HG02610 (cell line): ENCODE results near the gene DLGAP4.

ENCODE experiments used
- ATAC-seq: cut with Tn5 transposase; IDR thresholded peaks from one replicate; pipeline ENCODE4 v1.9.1; 2021; ENCODE audit warnings: mild to moderate bottlenecking, moderate library complexity; ENCODE audit not compliant: unreplicated experiment

DLGAP4 gene, protein sequence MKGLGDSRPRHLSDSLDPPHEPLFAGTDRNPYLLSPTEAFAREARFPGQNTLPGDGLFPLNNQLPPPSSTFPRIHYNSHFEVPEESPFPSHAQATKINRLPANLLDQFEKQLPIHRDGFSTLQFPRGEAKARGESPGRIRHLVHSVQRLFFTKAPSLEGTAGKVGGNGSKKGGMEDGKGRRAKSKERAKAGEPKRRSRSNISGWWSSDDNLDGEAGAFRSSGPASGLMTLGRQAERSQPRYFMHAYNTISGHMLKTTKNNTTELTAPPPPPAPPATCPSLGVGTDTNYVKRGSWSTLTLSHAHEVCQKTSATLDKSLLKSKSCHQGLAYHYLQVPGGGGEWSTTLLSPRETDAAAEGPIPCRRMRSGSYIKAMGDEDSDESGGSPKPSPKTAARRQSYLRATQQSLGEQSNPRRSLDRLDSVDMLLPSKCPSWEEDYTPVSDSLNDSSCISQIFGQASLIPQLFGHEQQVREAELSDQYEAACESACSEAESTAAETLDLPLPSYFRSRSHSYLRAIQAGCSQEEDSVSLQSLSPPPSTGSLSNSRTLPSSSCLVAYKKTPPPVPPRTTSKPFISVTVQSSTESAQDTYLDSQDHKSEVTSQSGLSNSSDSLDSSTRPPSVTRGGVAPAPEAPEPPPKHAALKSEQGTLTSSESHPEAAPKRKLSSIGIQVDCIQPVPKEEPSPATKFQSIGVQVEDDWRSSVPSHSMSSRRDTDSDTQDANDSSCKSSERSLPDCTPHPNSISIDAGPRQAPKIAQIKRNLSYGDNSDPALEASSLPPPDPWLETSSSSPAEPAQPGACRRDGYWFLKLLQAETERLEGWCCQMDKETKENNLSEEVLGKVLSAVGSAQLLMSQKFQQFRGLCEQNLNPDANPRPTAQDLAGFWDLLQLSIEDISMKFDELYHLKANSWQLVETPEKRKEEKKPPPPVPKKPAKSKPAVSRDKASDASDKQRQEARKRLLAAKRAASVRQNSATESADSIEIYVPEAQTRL

DNA sequence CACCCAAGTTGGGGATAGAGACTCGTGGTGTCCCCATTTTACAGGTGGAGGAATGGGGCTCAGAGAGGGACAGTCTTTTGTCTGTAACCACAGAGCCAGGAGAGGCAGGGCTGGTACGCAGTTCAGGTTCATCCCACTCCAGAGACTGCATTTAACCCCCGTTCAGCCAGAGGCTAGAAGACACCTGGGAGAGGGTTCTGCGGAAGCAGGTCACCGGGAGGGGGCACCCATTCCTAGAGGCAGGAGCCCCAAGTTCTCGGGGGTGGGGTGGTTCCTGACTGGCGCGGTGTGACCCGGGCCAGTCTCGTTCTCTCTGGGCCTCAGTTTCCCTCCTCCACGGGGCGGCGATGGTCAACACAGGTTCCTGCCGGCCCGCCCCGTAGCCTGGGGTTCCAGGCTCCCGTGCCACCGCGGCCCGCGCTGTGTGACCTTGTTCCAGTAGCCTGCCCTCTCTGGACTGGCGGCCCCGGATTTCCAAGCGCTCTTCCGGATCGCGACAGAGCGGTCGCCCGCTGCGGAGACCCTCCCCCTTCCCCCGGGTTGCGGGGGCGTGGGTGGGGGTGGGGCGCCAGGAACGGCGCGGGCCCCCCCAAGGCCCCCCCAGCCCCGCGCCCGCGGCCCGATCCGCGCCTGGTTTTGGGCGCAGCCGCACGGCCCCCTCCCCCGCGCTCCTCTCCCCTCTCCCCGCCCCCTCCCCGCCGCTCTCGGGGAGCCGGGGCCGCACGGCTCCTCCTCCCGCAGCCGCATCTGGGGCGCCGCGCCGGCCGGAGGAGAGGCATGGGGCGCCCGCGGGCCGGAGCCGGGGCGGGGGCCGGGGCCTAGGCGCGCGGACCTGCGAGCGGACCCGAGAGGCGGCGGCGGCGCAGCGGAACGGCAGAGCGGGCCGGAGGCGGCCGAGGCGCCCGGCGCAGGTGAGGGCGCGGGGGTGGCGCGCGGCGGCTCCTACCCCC, at the start of gene DLGAP4:
Gene DLGAP4, plus strand, starts transcription at position 738 of the 950 bp plus-strand sequence. CDS start 125,379 bp downstream, outside the sequence.
- no peak for ATAC-seq

DNA sequence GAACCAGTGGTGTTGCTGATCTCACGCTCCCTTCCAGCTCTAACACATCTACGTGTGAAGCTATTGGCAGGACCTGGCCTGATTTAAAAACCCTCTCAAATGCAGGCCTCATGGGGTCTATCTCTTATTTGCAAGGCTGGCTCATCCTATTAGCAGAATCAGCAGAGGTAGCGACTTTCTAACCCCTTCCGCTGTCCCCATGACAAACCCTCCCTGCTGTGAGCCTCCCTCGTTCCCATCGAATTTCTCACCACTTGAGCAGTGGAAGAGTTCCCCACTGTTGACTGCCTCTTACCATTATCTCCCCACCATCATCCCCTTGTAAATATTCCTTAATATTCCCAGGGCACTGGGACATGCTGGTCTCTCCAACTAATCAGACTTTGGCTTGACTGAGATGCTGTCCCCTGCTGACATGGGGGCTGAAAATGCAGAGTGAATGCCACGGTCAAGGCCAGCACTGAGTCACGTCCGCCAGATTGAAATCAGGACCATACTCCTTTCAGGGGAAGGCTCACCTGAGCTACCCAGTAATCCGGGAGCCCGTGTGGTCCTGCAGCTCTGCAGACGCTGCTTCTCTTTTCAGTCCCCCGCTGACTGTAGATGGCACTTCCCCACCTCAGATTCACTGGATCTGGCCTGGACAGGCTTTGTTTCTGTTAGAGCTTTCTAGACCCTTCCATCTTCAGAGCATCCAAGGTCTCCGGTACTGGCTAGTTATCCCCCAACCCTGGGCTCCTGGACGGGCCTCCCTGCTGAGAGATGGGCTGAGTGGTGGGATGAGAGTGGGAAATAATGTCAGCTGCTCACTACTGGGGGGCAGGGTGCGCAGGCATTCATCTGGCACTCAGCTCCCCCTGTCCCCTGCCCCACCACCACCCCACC, 46.7 kb upstream of the DLGAP4 start:
- no peak for ATAC-seq

DNA sequence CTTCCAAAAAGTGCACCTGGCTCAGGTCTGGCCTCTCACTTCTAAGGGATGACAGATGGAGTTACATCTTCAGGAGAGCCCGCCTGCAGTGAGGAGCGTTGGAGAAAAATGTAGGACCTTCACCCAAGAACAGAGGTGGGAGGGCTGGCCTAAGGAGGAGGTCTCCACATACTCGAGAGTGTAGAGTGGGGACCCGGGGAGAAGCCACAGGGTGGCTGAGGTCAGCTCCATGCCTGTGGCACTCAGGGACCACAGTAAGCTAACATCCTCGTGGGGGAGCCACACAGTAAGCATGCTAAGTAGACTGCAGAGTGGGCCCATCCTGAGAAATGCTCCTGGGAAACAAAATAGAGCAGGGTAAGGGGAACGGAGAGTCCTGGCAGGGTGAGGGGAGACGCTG, 45.8 kb upstream of the DLGAP4 start:
- ATAC-seq: no peak

DNA sequence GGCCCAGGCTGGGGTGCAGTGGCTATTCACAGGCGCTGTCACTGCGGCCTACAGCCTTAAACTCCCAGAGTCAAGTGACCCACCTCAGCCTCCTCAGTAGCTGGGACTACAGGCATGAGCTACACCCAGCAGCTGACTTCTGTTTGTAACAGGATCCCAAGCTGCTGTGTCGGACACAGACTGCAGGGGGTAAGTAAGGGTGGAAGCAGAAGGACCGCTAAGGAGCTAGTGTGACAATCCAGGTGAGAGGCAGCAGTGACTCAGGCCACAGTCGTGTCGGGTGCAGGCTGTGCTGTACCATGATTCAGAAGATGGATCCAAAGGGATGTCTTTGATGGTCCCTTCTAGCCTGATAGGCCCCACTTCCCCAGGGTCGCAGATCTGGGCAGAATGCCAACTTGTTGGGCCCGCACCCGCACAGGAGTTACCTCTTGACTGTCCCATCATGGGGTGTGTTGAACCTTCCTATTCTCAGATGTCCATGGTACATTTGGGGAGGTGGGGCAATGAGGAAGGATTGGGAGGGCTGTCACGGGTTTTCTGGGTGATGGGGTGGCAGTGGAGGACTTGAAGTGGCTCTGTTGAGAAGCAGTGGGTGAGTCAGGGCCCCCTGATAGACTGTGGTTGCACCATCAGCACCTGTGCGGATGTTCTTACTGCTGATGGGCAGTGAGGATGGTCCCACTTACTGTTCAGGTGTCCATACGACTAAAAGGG, 44.6 kb upstream of the DLGAP4 start:
- no peak for ATAC-seq

DNA sequence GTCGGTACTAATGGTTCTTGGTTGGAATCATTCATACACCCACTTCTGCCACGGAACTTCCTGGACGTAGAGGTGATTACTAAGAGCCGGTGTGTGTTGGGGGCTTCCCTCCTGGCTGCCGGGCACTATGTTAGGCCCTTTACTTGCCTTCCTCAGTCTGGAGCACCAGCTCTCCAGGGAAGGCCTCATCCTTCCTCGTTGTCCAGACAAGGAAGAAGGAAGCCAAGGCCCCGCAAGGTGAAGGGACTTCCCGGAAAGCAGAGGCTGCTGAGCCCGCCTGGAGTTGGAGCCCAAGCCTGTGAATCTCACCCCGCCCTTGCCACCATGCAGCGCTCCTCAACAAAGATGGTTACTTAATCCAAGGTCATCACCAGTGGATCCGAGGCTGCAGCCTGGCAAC, 43.7 kb upstream of the DLGAP4 start:
- no peak for ATAC-seq

DNA sequence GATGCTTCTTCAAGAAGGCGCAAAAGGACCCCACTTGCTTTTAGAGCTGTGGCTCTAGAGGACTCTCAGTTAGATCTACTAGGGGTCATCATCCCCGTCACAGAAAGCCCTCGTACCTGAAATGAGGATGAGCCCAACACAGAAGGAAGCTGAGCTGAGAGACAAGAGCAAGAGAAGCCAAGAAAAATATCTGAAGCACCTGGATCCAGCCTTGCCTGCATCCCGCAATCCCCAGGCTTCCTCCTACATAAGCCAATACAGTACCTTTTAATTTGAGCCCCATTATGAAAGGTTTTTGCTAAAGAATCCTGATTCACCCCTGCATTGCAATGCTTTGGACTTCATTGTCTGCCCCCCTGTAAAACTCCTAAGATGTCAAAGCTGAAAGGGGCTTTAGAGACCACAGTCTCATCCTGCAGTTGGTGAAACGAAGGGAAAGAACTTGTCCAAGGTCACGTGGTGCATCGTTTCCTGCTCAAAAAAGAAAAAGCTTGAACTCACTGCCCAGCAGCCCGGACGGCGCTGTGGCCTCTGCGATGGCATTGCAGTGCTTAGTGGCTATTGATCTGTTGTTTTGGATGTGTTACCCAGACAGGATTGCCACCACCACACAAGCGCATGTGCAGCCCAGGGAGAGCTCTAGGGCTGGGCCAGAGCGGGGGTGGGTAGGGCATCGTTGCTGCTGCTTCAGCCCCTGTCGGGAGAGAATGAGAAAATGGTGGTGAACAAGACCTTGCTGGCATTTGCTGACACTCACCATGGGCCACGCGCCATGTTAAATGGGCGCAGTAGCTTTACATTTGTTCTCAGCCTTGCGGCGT, 41.5 kb upstream of the DLGAP4 start:
- no peak for ATAC-seq

DNA sequence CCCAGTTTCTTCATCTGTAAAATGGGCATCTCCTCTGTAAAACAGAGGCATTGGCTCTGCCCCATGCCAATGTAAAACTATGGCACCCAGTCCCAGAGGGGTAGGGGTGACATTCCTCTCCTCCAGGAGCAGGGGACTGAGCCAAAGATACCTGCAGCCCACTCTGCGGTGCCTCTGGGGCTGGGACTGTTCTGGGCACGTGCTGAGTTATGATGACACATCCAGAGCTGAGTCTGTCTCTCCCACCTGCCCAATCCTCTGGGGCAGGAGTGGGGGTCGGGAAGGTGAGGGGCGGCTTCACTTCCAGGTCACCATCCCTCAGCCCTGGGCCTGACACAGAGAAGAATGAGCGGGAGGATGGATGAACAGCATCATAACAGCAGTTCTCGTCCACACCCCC, 40.0 kb upstream of the DLGAP4 start:
- ATAC-seq: no peak

DNA sequence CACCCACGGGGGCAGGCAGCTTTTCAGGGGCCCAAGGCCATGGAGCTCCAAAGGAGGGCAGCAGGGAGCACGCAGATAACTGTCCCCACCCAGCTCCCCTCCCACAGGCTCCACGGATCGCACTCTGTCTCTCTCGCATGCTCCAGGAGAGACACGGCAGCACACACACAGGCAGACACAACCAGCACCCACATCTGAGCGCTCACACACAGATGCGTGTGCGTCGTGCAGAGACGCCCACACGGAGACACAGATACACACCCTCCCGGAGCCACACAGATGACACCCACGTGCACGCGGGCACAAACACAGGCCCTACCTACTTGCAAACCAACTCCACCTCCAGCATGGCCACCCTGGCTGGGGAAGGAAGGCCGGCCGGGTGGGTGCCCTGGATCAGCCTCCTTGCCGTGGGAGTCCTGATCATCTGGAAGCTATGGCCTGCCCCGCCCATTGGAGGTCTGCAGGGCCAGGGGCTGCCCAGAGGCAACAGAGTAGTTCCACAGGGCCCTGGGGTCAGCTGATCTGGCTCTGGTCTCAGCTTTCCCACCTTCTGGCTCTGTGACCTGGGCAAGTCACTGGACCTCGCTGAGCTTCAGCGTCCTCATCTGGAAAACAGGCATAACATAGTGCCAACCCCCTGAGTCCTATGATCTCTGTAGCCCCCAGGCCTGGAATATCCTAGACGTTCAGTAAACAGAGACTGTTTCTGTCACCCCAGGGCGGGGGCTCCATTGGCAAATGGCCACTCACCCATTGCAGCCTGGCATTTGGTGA, 38.3 kb upstream of the DLGAP4 start:
- no peak for ATAC-seq

DNA sequence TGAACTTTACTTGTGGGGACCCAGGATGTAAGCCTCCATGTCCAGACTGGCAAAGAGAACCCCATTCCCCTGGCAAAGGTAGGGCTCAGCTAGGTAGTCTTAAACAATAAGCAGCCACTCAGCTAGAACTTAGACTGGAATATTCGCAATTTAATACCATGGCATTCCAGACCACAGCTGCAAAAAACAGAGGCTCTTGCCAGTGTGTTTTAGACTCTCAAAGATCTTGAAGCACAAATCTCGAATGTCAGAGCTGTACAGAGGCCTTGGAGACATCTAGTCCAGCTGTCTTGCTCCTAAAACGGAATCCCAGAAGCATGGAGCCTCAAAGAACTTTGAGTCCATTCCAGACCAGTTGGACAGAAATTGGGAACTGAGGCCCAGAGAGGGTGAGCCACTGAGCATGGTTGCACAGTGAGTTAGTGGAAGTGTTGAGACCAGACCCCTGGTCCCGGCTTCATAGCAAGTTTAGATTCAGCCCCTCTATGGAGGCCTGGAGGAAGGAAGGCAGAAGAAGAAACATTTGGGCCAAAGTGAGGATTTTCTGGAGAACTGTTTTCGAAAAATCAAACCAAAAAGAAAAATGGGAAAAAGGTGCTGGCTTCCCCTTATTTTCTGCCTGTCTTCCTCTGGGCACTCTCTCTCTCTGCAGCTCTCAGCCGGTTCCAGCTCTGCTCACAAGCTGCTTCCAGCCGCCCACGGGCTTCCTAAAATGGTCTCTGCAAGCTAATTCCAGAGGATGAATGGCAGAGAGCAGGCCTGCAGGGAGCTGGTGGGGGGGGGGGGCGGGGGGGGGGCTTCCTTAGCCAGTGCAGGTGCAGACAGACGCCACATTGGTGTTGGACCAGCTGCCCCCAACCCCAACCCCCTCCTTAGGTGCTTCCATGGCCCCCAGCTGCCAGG, 37.4 kb upstream of the DLGAP4 start:
- ATAC-seq: no peak

DNA sequence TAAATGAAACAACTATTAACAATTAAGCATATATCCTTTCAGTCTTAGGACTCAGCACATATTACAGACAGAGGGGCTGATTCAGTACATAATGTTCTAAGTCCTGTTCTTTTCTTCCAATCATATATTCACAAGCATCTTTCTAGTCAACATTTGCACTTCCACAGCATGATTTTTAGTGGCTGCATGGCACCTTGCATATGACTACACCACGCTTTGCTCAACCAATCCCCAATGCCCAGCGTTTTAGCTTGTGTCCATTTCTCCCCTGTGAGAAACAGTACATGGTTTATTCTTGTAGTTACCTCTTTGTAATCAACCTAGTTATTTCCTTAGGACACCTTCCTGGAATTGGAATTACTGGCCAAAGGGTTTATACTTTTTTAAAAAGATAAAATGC, 36.6 kb upstream of the DLGAP4 start:
- ATAC-seq: no peak

DNA sequence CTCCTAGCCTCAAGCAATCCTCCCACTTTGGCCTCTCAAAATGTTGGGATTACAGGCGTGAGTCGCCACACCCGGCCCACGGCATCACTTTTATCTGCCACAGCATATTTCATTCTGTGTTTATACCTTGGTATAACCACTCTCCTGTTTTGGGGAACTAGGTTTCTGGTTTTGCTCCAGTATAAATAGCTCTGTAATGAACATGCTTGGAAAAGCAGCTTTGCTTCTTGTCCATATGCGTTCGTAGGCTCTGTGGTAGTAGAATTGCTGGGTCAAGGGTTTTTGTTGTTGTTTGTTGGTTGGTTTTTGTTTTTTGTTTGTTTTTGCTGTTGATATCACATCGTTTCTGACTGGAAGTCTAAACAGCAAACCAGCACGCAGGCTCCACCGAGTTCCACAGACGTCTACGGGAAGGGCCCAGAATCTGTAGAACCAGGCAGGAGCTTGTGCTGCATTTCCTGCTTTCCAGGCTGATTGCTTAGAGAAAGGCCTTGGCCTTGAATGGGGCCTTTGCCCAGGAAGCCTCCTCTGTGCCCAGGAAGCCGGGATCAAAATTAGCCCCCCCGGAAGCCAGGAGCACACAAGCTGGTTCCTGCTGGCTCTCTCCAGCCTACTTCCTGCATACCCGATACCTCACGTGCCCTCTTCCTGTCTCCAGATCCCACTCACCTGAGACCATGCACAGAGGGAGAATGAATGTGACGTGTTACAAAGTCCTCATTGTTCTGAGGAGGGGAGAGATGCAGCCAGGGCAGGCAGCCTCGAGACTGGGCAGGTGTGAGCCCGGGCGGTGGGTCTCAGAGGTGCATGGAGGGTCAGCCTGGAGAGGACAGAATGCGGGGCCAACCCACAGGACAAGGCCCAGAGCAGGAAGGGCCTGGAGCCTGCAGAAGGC, 35.1 kb upstream of the DLGAP4 start:
- ATAC-seq: no peak

DNA sequence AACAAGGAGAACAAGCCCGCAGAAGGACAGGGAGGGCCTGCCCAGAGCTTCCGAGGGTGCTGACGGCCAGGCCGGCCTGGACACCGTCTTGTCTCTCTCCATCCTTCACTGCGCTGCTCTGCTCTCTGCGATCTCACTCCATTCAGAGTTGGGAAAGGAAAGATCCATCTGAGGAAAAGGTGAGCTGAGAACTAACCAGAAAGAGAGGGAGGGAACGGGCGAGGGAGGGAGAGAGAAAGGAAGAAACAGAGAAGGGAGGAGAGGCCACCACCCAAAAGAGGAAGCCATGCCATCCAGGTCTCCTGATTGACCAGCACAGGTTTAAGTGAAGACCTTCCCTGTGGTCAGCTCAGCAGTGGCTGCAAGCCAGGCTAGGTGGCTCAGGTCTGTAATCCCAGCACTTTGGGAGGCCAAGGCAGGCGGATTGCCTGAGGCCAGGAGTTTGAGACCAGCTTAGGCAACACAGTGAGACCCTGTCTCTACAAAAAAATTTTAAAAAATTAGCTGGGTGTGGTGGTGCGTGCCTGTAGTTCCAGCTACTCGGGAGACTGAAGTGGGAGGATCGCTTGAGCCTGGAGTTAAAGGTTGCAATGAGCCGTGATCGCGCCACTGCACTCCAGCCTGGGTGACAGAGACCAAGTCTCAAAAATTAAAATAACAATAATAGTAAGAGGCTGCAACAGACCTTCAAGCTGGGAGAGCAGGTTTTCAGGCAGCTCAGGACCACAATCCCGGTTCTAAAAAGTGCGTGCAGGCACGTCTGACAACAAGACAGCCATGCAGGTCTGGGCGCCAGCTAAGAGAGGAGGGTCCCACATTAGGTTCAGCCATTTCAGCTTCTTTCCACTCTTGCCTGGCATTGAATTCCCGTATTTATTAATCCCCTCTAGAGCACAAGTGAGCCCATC, 34.2 kb upstream of the DLGAP4 start:
- ATAC-seq: no peak

DNA sequence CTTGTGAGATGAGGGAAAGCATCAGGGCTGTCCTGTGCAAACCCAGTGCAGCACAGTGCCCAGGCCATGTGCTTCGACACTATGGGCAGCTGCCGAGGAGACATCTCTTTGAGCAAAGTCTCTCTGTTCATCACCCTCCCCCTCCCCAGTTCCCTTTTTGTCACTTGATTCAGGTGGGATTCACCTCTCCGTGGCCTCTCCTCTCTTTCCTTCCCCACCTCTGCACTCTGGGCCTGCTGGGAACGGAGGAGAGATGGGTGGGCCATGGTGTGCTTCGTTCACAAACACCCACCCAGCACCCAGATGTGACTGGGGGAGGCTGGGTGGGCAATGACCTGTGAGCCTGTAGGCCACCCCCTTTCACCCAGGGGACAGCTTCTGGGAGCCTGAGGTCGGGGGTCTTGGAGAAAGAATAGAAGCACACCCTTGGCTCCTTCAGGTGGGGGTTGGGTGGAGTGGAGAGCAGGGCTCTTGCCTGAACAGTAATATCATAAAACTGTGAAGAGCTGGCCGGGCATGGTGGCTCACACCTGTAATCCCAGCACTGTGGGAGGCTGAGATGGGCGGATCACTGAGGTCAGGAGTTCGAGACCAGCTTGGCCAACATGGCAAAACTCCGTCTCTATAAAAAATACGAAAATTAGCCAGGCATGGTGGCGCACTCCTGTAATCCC, 33.5 kb upstream of the DLGAP4 start:
- no peak for ATAC-seq
